ENCODE results near the gene IMMT. TPM values are rescaled to one million over a fixed set of nuclear protein-coding genes. Genes with fewer than 3 reads are reported as not detected.

IMMT gene
- total and polyA plus RNA-seq, 9 of the 15 experiments (the other 6 are each of a cell fraction or from before 2014, with no cell fraction given): 119 to 294 (median 140) TPM

- no peak for TF ChIP-seq CUX1 (CRISPR knock-in tag; IDR thresholded peaks at IDR 0.05)
- no peak; the same call in 1 of the 2 replicates for TF ChIP-seq THAP12 (CRISPR knock-in tag; IDR thresholded peaks at IDR 0.05)
- TF ChIP-seq GTF2B (IDR thresholded peaks at IDR 0.05; ENCODE audit: extremely low read depth, insufficient read length): no peak
- TF ChIP-seq SAFB (IDR thresholded peaks at IDR 0.05; ENCODE audit: borderline replicate concordance, low read depth, low read length): no peak
- TF ChIP-seq CTCF (IDR thresholded peaks at IDR 0.05 in 2 of 3, conservative IDR thresholded peaks at IDR 0.05 in 1 of 3; ENCODE audit: insufficient read depth in 2 of 3, low read depth in 1 of 3, low read length in 3 of 3): no peak
- no peak for TF ChIP-seq MED1 (CRISPR knock-in tag; IDR thresholded peaks at IDR 0.05; ENCODE audit: borderline replicate concordance)
- TF ChIP-seq KLF6 (CRISPR knock-in tag; IDR thresholded peaks at IDR 0.05; ENCODE audit: borderline replicate concordance): peak; percentile 71; the same call in 1 of the 2 replicates
- peak; percentile 86 for TF ChIP-seq NBN (IDR thresholded peaks at IDR 0.05; ENCODE audit: low read depth)
- peak in 1 of 2 experiments; percentile 20; a peak in 1 of 4 replicates for TF ChIP-seq KDM4B (IDR thresholded peaks at IDR 0.05; ENCODE audit: borderline replicate concordance in 2 of 2, low read depth in 1 of 2)
- peak; percentile 81; the same call in 1 of the 2 replicates for TF ChIP-seq MAX (CRISPR knock-in tag; IDR thresholded peaks at IDR 0.05)
- no peak for TF ChIP-seq ZFP91 (CRISPR knock-in tag; IDR thresholded peaks at IDR 0.05)
- TF ChIP-seq POLR3G (IDR thresholded peaks at IDR 0.05; ENCODE audit: extremely low read depth, insufficient read length, insufficient replicate concordance): no peak
- TF ChIP-seq TAF15 (IDR thresholded peaks at IDR 0.05; ENCODE audit: low read depth, low read length): no peak
Observed at GRCh38 chr2:86195055-86195807, at the start of gene IMMT (continued).

Measured in K562 (cell line).